HG02885 (cell line): Measurements from ENCODE around the gene ZNRF1.
"Not testable (repeated sequence)": the region's sequence is repeated elsewhere in the genome, so short reads cannot be mapped to it uniquely, and the experiment has no call there.

Experiments used
- ATAC-seq: cut with Tn5 transposase; IDR thresholded peaks from one replicate; pipeline ENCODE4 v1.9.1; 2021; ENCODE audit warnings: mild to moderate bottlenecking; ENCODE audit not compliant: unreplicated experiment, poor library complexity

The ZNRF1 gene

DNA sequence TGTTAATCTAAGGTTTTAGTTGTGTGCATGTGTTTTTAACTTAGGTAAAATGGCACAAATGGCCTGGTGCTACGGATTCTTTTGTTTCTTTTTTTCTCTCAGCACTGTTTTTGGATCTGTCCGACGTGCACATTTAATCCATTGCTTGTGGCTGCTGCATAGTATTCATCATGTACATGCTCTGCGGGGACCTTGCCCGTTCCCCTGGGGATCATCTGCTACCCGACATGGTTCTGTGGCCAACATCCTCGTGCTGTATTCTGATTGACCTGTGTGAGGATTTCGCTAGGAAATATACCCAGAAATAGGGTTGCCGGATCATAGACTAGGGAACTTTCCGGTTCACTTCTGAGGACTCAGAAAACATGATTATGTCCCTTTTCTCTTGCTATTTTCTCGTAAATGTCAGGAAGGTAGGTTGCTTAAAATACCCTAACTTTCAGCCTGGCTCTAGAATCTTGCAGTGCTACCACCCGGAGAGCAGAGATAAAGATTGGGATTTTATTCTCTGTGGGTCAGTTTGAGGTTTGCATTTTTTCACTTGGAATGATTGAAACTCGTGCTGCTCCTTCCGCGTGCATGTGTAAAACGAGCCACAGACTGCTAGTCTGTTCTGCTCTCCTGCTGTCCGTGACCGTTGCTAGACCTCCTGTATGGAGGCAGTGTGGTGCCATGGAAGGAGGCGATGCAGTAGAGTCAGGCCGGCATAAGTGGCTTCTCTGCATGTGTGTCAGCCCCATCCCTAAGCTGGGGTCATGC lies 74.9 kb downstream of the ZNRF1 start:
- no peak for ATAC-seq

- no peak for ATAC-seq
Measured at GRCh38 chr16:75074304-75074793, 75.5 kb downstream of the ZNRF1 start.

- peak; percentile 97 for ATAC-seq
Measured at GRCh38 chr16:75074920-75075687, 76.3 kb downstream of the ZNRF1 start.

DNA sequence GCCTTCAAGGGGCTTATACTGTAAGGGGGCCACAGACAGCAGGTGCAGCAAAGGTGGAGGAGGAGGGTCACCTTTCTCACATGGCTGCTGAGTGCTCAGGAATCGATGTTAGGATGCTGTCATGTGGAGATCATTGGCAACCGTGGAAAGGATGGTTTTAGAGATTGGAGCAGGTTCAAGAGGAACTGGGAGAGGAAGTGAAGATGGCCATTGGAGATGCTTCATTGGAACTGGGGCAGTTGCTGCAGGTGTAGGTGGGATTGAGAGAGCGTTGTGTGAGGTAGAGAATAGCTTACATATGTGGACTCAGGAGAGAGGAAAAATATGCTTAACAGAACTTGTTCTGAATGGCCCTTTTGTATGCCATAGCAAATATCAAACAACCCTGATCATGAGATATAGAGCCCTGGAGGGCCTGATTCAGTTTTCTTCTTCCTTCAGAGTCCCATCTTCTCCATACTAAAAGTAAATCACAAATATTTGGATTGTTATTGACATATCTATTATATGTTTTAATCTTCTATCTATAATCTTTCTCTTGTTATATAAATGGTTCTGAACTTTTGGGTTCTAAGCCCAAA lies 77.0 kb downstream of the ZNRF1 start:
- peak; percentile 9 for ATAC-seq

DNA sequence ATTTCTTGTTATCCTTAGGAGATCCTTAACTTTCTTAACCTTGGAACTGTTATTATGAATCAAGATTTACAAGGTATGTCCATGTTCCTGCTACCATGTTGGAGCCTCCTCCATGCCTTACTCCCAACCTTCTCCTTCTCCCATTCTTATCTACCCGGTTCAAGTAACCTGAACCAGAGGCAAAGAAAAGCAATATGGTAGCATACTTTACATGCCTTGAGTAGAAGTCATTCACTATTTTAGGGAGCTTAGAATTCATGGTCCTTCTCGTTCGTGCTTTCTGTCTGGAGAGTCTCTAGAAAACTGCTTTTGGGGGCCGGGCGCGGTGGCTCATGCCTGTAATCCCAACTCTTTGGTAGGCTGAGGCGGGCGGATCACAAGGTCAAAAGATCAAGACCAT lies 80.1 kb downstream of the ZNRF1 start:
- no peak for ATAC-seq

GRCh38 chr16:75079346-75079926 lies 80.6 kb downstream of the ZNRF1 start:
- no peak for ATAC-seq

DNA sequence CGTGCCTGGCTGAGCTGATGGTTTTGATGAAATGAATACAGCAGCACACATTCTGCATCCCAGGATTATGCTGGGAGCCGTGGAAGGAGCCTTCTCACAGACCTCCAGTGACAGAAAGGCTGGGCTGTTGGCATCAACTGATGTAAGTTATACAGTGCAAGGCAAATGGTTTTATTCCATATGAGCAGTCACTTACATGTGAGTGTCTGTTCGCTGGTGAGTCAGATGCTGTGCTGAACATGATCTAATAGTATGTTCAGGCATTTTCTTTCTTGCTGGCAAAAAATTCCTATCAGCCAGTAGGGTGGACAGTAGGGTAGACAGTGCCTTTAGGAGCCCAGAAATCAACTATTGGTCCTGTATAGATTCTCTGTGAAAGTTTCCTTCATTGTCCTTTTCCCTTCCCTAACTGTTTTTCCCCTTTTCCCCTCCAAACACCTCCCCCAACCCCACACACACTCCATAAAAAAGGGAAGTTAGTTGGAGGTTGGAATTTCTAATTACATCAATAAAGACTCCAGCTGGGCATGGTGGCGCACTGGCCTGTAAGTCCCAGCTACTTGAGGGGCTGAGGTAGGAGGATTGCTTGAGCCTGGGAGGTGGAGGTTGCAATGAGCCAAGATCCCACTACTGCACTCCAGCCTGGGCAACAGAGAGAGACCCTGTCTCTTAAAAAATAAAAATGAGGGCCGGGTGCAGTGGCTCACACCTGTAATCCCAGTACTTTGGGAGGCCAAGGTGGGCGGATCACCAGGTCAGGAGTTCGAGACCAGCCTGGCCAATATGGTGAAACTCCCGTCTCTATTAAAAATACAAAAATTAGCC lies 81.6 kb downstream of the ZNRF1 start:
- no peak for ATAC-seq

GRCh38 chr16:75081179-75081859 lies 82.5 kb downstream of the ZNRF1 start:
- no peak for ATAC-seq

DNA sequence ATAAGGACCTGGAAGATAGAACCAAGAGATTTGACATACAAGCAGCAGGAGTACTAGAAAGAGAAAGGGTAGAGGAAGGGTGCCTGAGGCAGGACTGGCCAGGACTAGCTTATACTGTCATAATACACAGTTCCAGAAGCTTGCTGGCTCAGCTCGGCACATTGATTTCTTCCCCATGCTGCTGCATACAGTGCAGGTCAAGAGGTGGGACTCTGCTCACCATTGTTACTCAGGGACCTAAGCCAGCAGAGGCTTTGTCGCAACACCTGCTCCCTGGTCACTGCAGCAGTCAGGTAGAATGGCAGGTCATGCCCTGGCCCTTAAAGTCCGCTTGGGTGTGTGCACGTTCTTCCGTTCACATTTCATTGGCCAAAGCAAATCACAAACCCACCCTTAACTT lies 85.0 kb downstream of the ZNRF1 start:
- no peak for ATAC-seq

GRCh38 chr16:75085556-75085955 lies 86.7 kb downstream of the ZNRF1 start:
- no peak for ATAC-seq

GRCh38 chr16:75086281-75086680 lies 87.5 kb downstream of the ZNRF1 start:
- ATAC-seq: no peak

DNA sequence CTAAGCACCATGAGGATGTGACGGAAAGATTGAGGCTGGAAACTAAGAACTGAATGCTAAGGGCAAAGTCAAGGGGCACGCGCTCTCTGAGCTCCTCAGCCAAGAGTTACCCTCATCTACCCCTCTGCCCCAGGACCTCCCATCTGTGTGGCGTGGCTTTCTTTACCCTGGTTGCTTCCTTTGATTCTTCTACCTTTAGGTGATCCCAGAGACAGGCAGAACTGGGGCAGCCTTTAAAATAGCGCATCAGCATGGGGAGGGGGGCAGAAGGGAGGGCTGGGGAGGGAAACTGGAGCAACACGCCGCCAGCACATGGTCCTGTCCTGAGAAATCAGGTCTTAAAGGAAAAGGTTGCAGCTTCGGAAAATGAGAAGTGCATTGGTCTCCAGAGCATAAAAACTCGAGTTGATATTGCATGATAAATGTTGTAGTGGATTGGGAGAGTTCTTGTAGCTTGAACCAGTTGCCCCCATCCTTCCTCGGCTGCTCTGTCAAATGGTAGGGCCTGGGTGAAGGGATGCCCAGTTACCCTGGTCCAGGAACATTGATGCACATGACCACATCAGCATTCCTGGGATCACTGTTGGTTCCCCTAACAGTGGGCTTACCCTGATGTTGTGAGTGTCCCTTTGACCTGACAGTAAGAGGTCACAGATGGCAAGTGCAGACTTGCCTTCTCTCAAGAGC lies 88.0 kb downstream of the ZNRF1 start:
- no peak for ATAC-seq

GRCh38 chr16:75087375-75087979 lies 88.7 kb downstream of the ZNRF1 start:
- no peak for ATAC-seq

- ATAC-seq: no peak
Measured at GRCh38 chr16:75088216-75088615, 89.4 kb downstream of the ZNRF1 start.

GRCh38 chr16:75088934-75089333 lies 90.1 kb downstream of the ZNRF1 start:
- no peak for ATAC-seq

GRCh38 chr16:75089486-75090202 lies 90.8 kb downstream of the ZNRF1 start:
- no peak for ATAC-seq

GRCh38 chr16:75090899-75091298 lies 92.1 kb downstream of the ZNRF1 start:
- ATAC-seq: not testable (repeated sequence)

GRCh38 chr16:75091619-75092018 lies 92.8 kb downstream of the ZNRF1 start:
- ATAC-seq: not testable (repeated sequence)
